Right atrium auricular region (tissue), 2 donors: ENCODE results near the gene COMMD4. TPM values are rescaled to one million over a fixed set of nuclear protein-coding genes. Genes with fewer than 3 reads are reported as not detected.

Experiments used
- DNase-seq: peaks from one replicate; pipeline ENCODE4 v3.0.0-alpha.2; 2019; ENCODE audit warnings: low spot score
- H3K27ac ChIP-seq, 2 donors: fragments of 200-600 bp; sonication (generic); 1 replicate in 1 of 2; 2 replicates in 1 of 2; pipeline ENCODE4 v1.5.1; 2016 to 2019
- H3K27me3 ChIP-seq, 2 donors: fragments of 200-600 bp; sonication (generic); one replicate each; pipeline versions ENCODE4 v1.5.1 to v1.6.0; 2017 to 2019
- H3K36me3 ChIP-seq: fragments of 200-600 bp; sonication (generic); one replicate; pipeline ENCODE4 v1.5.1; 2016
- H3K4me1 ChIP-seq, 2 donors: fragments of 200-600 bp; sonication (generic); one replicate each; pipeline versions ENCODE4 v1.5.1 to v1.6.0; 2017 to 2019
- H3K4me3 ChIP-seq, 2 donors: fragments of 200-600 bp; sonication (generic); 1 replicate in 1 of 2; 2 replicates in 1 of 2; pipeline ENCODE4 v1.5.1; 2017 to 2019; ENCODE audit warnings: mild to moderate bottlenecking in 1 of 2, moderate library complexity in 1 of 2
- H3K9me3 ChIP-seq, 2 donors: fragments of 200-600 bp; sonication (generic); one replicate each; pipeline ENCODE4 v1.5.1; 2019
- total RNA-seq, 2 donors: library from RNA; depleted of rRNA; stranded (reverse); fragments of >200 nt; gene quantifications; one replicate each; pipeline ENCODE4 v1.1.0, GENCODE V29; 2016
- TF ChIP-seq, protein P1 (sequence below), 2 donors: fragments of 200-600 bp; sonication (generic); IDR thresholded peaks; one replicate each; pipeline ENCODE4 v1.5.1; 2019; ENCODE audit warnings: antibody characterized with exemption in 2 of 2

COMMD4 gene
- total RNA-seq, 2 donors from 2014 or later, result 47.2 to 52.4 TPM

DNA sequence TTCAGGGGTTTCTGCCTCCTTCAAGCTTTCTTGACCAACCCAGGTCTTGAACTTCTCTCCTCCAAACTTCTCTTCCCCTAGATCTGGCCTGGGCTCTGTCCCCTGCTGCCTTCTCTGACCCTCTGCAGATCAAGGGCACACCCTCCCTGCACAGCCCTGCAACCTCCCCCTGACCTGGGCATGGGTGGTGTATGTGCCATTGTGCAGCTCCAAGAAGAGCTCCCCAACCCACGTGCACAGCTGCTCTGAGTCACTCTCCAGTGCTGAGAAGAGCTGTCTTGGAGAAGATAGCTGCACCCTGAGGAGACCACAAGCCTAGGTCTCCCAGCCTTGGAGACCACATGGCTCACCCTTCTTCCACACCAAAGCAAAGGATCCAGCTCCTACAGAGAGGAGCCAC, 24.5 kb downstream of the COMMD4 start:
- no peak for DNase-seq
- Histone ChIP-seq H3K27me3 (no peaks in the 10 kb centered on the region), H3K4me1 (no peaks in the 10 kb centered on the region), H3K9me3 (no peaks in the 10 kb centered on the region), H3K4me3 (no peak overlapping the region), H3K36me3 (peaks cover 84% of the 10 kb centered on the region), H3K27ac (no peak overlapping the region)
- TF ChIP-seq, protein P1, sequence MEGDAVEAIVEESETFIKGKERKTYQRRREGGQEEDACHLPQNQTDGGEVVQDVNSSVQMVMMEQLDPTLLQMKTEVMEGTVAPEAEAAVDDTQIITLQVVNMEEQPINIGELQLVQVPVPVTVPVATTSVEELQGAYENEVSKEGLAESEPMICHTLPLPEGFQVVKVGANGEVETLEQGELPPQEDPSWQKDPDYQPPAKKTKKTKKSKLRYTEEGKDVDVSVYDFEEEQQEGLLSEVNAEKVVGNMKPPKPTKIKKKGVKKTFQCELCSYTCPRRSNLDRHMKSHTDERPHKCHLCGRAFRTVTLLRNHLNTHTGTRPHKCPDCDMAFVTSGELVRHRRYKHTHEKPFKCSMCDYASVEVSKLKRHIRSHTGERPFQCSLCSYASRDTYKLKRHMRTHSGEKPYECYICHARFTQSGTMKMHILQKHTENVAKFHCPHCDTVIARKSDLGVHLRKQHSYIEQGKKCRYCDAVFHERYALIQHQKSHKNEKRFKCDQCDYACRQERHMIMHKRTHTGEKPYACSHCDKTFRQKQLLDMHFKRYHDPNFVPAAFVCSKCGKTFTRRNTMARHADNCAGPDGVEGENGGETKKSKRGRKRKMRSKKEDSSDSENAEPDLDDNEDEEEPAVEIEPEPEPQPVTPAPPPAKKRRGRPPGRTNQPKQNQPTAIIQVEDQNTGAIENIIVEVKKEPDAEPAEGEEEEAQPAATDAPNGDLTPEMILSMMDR (IDR thresholded peaks at IDR 0.05), result no peak

DNA sequence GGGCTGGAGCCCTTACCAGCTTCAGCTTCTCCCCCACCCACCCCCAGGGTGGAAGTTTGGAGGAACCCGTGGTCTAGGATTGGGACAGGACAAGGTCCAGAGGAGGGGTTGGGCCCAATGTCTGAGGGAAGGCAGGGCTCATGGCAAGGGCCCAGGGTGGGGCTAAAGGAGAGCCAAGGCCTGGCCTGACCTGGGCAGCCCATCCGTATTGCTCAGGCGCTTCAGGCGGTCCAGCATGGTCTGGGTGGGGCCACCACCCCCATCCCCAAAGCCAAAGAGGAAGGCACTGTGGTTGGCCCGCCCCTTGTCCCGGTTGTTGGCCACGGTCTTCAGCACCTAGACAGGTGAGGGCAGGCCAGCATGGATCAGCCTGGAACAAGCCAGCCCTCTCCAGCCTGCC, 25.0 kb downstream of the COMMD4 start:
- TF ChIP-seq, protein P1 (IDR thresholded peaks at IDR 0.05), result no peak
- DNase-seq, result no peak
- Histone ChIP-seq H3K4me1 (no peaks in the 10 kb centered on the region), H3K27ac (no peak overlapping the region), H3K4me3 (no peak overlapping the region), H3K27me3 (no peaks in the 10 kb centered on the region), H3K36me3 (peaks cover 88% of the 10 kb centered on the region), H3K9me3 (no peaks in the 10 kb centered on the region)

DNA sequence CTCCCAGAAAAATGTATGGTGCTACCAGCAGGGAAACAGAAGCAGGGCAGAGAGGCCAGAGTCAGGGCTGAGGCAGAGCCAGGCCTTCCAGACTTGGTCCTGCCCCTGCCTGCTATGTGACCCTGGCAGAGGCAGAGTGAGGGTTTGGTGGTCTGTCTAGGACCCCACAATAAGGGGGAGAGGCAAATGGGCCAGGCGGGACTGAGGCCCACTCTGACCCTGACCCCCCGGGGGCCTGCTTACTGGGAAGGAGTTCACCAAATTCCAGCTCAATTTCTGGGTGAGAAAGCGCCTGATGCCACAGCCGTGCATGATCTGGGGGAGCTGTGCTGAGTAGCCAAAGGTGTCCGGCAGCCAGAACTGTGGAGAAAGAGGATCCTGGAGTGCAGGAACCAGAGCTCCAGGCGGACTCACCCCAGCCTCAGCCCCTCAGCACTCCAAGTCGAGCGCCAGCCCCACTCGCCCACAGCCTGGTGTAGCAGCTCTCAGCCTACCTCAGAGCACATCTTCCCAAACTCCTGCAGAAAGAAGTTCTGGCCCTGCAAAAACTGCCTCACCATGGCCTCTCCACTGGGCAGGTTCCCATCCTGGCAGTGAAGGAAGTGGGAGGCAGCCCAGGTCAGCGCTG, 25.6 kb downstream of the COMMD4 start:
- no peak for DNase-seq
- no peak overlapping the region for H3K27ac ChIP-seq

DNA sequence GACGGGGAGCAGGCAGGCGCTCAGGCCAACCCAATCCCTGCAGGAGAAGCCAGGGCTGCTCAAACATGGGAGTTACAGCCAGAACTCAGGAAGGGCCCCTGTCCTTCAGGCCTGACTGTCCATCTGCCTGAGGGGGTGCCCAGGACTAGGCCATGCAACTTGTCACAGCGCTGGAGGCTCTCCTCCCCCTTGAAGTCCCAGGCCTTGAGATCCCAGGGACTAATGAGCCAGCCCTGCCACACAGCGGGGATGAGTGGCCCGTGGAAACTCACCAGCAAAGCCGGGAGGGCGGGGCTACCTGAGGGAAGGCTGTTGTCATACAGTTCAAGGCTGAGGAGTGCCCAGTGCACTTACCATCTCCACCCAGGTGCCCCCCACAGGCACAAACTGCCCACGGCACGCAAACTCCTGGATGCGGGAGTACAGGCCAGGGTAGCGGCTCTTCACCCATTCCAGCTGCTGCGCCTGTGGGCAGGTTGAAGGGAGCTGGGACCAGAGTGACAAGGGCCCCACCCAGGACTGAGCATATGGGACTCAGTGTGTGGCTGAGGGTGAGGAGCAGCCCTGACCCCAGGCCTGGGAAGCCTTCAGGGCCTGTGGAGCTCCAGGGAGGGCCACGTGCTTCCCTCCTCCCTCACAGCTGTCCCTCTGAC, 26.3 kb downstream of the COMMD4 start:
- TF ChIP-seq, protein P1 (IDR thresholded peaks at IDR 0.05), result no peak
- no peaks in the 10 kb centered on the region for H3K27me3 ChIP-seq
- peaks cover 88% of the 10 kb centered on the region for H3K36me3 ChIP-seq
- DNase-seq, result no peak
- no peak overlapping the region for H3K27ac ChIP-seq
- no peaks in the 10 kb centered on the region for H3K9me3 ChIP-seq
- peaks cover 0 to 1% of the 10 kb centered on the region in 2 donors for H3K4me1 ChIP-seq
- H3K4me3 ChIP-seq, result no peak overlapping the region

More for the DNA sequence above, 25.6 kb downstream of the COMMD4 start:
- H3K9me3 ChIP-seq, result no peaks in the 10 kb centered on the region
- H3K27me3 ChIP-seq, result no peaks in the 10 kb centered on the region
- peaks cover 88% of the 10 kb centered on the region for H3K36me3 ChIP-seq
- no peaks in the 10 kb centered on the region for H3K4me1 ChIP-seq
- no peak overlapping the region for H3K4me3 ChIP-seq
- TF ChIP-seq, protein P1 (IDR thresholded peaks at IDR 0.05), result no peak

DNA sequence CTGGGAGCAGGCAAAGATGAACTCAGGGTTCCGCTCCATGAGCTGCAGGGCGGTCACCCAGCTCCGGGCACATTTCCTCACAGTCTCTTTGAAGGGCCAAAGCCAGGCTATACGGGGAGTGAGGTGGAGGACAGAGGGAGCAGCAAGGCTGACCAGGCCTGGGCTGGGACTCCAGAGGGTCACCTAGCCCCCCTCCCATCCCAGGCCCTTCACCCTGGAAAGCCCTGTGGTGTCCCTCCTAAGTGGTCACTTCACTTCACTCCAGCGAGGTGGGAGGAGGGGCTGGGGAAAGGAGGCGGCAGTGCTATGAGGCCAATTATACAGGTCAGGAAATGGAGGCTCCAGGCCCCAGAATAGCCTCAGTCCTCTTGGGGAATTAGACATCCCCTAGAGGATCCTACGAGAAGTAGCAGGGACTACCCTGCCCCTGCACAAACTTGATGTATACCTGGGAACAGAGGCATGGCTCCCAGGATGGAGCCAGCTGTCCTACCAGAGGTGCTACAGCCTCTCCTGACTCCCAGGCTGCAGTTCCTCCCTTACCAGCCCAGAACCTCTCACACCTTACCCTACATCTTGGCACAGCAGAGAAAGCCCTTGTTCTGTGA, 26.9 kb downstream of the COMMD4 start:
- Histone ChIP-seq H3K4me3 (no peak overlapping the region), H3K4me1 (peaks cover 0 to 8% of the 10 kb centered on the region in 2 donors), H3K27ac (no peak overlapping the region), H3K27me3 (no peaks in the 10 kb centered on the region), H3K36me3 (peaks cover 89% of the 10 kb centered on the region), H3K9me3 (no peaks in the 10 kb centered on the region)
- no peak for DNase-seq
- TF ChIP-seq, protein P1 (IDR thresholded peaks at IDR 0.05), result no peak
